OCI-LY1 (cell line): ENCODE data around the gene HMMR.

Source experiments
- CTCF ChIP-seq: fragments of 200-600 bp; sonication (generic), shearing (Covaris generic); IDR thresholded peaks from 2 replicates; pipeline ENCODE4 v1.5.1; 2017; ENCODE audit warnings: mild to moderate bottlenecking, antibody characterized with exemption, low read length, moderate library complexity, mixed read lengths
- EZH2 ChIP-seq: fragments of 200-600 bp; sonication (generic), shearing (Covaris generic); IDR thresholded peaks from 2 replicates; pipeline ENCODE4 v1.8.0; 2017; ENCODE audit warnings: borderline replicate concordance, mixed run types, mild to moderate bottlenecking, antibody characterized with exemption, low read length, moderate library complexity, mixed read lengths

- TF ChIP-seq CTCF (no peak), EZH2 (no peak)
Observed at GRCh38 chr5:163424836-163425235, 35.6 kb upstream of the HMMR start.
